ENCODE results near the gene IMMP2L. TPM values are rescaled to one million over a fixed set of nuclear protein-coding genes. Genes with fewer than 3 reads are reported as not detected.
"Not testable (repeated sequence)": the region's sequence is repeated elsewhere in the genome, so short reads cannot be mapped to it uniquely, and the experiment has no call there.

The IMMP2L gene
- total RNA-seq, 4 donors from 2014 or later: 23.8 to 30.0 (median 27.7) TPM

- H3K36me3 ChIP-seq: no peaks in the 10 kb centered on the region
- no peaks in the 10 kb centered on the region for H3K9me3 ChIP-seq
- whole genome bisulfite sequencing, 2 donors: 58 to 64% methylated on average over 1 of the region's 1 CpG
- H3K4me1 ChIP-seq: no peaks in the 10 kb centered on the region
- DNase-seq: no peak
- TF ChIP-seq POLR2A (IDR thresholded peaks at IDR 0.05) (no peak), CTCF (IDR thresholded peaks at IDR 0.05) (no peak)
- intact Hi-C loops (cut with DNase I): no loop called here
- H3K4me3 ChIP-seq (replicated peaks in 1 of 3): no peak overlapping the region
- no peak overlapping the region for H3K27ac ChIP-seq
- H3K27me3 ChIP-seq: no peaks in the 10 kb centered on the region
Measured at GRCh38 chr7:111292026-111292470, 270.2 kb downstream of the IMMP2L start.

GRCh38 chr7:111290982-111291381 lies 271.3 kb downstream of the IMMP2L start:
- Histone ChIP-seq H3K36me3 (no peaks in the 10 kb centered on the region), H3K27me3 (no peaks in the 10 kb centered on the region), H3K27ac (no peak overlapping the region), H3K4me3 (replicated peaks in 1 of 3) (no peak overlapping the region), H3K4me1 (no peaks in the 10 kb centered on the region), H3K9me3 (no peaks in the 10 kb centered on the region)
- WGBS, 2 donors: 73 to 90% methylated on average over 1 of the region's 1 CpG
- DNase-seq: no peak
- TF ChIP-seq POLR2A (IDR thresholded peaks at IDR 0.05) (no peak), CTCF (IDR thresholded peaks at IDR 0.05) (no peak)
- intact Hi-C loops (cut with DNase I): no loop called here

GRCh38 chr7:111290419-111290818 lies 271.9 kb downstream of the IMMP2L start:
- no peak for TF ChIP-seq POLR2A (IDR thresholded peaks at IDR 0.05)
- TF ChIP-seq CTCF (IDR thresholded peaks at IDR 0.05): no peak
- Histone ChIP-seq H3K9me3 (no peaks in the 10 kb centered on the region), H3K4me1 (no peaks in the 10 kb centered on the region), H3K27ac (no peak overlapping the region), H3K27me3 (no peaks in the 10 kb centered on the region), H3K36me3 (no peaks in the 10 kb centered on the region), H3K4me3 (replicated peaks in 1 of 3) (no peak overlapping the region)
- intact Hi-C loops (cut with DNase I): no loop called here
- 76 to 91% methylated on average over 1 of the region's 1 CpG for WGBS, 2 donors
- no peak for DNase-seq

GRCh38 chr7:111288441-111288840 lies 273.9 kb downstream of the IMMP2L start:
- H3K4me3 ChIP-seq (replicated peaks in 1 of 3); H3K9me3 ChIP-seq; H3K27me3 ChIP-seq; H3K36me3 ChIP-seq; H3K27ac ChIP-seq; DNase-seq; H3K4me1 ChIP-seq; intact Hi-C loops (cut with DNase I): not testable (repeated sequence)
- 92 to 94% methylated on average over 3 of the region's 3 CpGs for WGBS, 2 donors

GRCh38 chr7:111282626-111283025 lies 279.7 kb downstream of the IMMP2L start:
- H3K27me3 ChIP-seq: no peaks in the 10 kb centered on the region
- H3K9me3 ChIP-seq: no peaks in the 10 kb centered on the region
- DNase-seq: no peak
- no peaks in the 10 kb centered on the region for H3K36me3 ChIP-seq
- intact Hi-C loops (cut with DNase I): no loop called here
- H3K4me3 ChIP-seq (replicated peaks in 1 of 3): no peak overlapping the region
- TF ChIP-seq POLR2A (IDR thresholded peaks at IDR 0.05): no peak
- WGBS, 2 donors: 93 to 95% methylated on average over 2 of the region's 2 CpGs
- no peak overlapping the region for H3K27ac ChIP-seq
- H3K4me1 ChIP-seq: no peaks in the 10 kb centered on the region

- H3K36me3 ChIP-seq: no peaks in the 10 kb centered on the region
- no peak for DNase-seq
- H3K9me3 ChIP-seq: no peaks in the 10 kb centered on the region
- H3K27ac ChIP-seq: no peak overlapping the region
- H3K27me3 ChIP-seq: no peaks in the 10 kb centered on the region
- H3K4me3 ChIP-seq (replicated peaks in 1 of 3): no peak overlapping the region
- no peak for TF ChIP-seq CTCF (IDR thresholded peaks at IDR 0.05)
- no peak for TF ChIP-seq POLR2A (IDR thresholded peaks at IDR 0.05)
- no peaks in the 10 kb centered on the region for H3K4me1 ChIP-seq
- intact Hi-C loops (cut with DNase I): no loop called here
- WGBS, 2 donors: 85% methylated on average over 5 of the region's 5 CpGs
Measured at GRCh38 chr7:111274857-111275256, 287.4 kb downstream of the IMMP2L start.

All from thyroid gland (tissue), 4 donors.